SHP77 (cell line): ENCODE results near the gene FHIT.

Source experiments
- DNase-seq, 2 experiments: peaks; one replicate each; lab custom pipeline; 2025; lab: John Stamatoyannopoulos, UW

FHIT gene

GRCh38 chr3:61169621-61170251, 81.5 kb downstream of the FHIT start:
- no peak for DNase-seq

- DNase-seq: no peak
Observed at GRCh38 chr3:61168286-61168685, 83.0 kb downstream of the FHIT start.

GRCh38 chr3:61162965-61163364, 88.3 kb downstream of the FHIT start:
- no peak for DNase-seq

- no peak for DNase-seq
Observed at GRCh38 chr3:61158667-61159066, 92.6 kb downstream of the FHIT start.

- DNase-seq: peak; percentile 75 to 82
Observed at GRCh38 chr3:61158216-61158615, 93.0 kb downstream of the FHIT start.

- DNase-seq: no peak
Observed at GRCh38 chr3:61157414-61157813, 93.8 kb downstream of the FHIT start.

GRCh38 chr3:61155701-61156292, 95.5 kb downstream of the FHIT start:
- no peak for DNase-seq

GRCh38 chr3:61154457-61155198, 96.6 kb downstream of the FHIT start:
- no peak for DNase-seq

- no peak for DNase-seq
Observed at GRCh38 chr3:61152071-61152470, 99.2 kb downstream of the FHIT start.

- DNase-seq: no peak
Observed at GRCh38 chr3:61149236-61149635, 102.0 kb downstream of the FHIT start.

GRCh38 chr3:61146010-61146890, 105.0 kb downstream of the FHIT start:
- DNase-seq: no peak

GRCh38 chr3:61141697-61142096, 109.6 kb downstream of the FHIT start:
- DNase-seq: no peak

GRCh38 chr3:61141227-61141626, 110.0 kb downstream of the FHIT start:
- no peak for DNase-seq

- no peak for DNase-seq
Observed at GRCh38 chr3:61139686-61140085, 111.6 kb downstream of the FHIT start.

GRCh38 chr3:61138401-61138800, 112.9 kb downstream of the FHIT start:
- DNase-seq: no peak

- no peak for DNase-seq
Observed at GRCh38 chr3:61136191-61136590, 115.1 kb downstream of the FHIT start.

GRCh38 chr3:61134532-61134931, 116.7 kb downstream of the FHIT start:
- DNase-seq: no peak

- DNase-seq: no peak
Observed at GRCh38 chr3:61132062-61132461, 119.2 kb downstream of the FHIT start.

- DNase-seq: no peak
Observed at GRCh38 chr3:61118830-61119229, 132.4 kb downstream of the FHIT start.

GRCh38 chr3:61117045-61117898, 134.0 kb downstream of the FHIT start:
- DNase-seq: peak; percentile 23 to 44

GRCh38 chr3:61114316-61114953, 136.8 kb downstream of the FHIT start:
- DNase-seq: no peak
